GM18907 (cell line): Measurements from ENCODE around the gene SLC9A9.

ENCODE experiments used
- ATAC-seq: cut with Tn5 transposase; IDR thresholded peaks from one replicate; pipeline ENCODE4 v1.9.1; 2021; ENCODE audit warnings: mild to moderate bottlenecking, moderate library complexity; ENCODE audit not compliant: unreplicated experiment

The SLC9A9 gene

DNA sequence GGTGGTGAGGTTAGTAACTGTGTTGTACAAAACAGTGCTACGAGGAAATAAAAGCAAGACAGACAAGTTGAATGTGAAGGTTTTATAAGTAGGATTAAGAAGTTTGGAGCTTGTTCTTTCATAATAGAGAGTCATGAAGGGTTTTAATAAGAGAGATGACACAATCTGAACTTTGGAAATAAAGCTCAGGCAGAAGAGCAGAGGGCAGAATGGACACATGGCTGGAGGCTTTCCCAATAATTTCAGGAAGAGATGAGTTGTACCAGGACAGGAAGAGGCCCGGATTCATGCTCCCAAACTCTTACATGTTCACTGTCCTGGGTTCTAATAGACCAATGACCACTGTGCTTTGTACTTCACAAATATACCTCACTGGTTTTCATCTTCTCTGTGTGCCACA is 194.8 kb downstream of the SLC9A9 start:
- ATAC-seq = no peak

DNA sequence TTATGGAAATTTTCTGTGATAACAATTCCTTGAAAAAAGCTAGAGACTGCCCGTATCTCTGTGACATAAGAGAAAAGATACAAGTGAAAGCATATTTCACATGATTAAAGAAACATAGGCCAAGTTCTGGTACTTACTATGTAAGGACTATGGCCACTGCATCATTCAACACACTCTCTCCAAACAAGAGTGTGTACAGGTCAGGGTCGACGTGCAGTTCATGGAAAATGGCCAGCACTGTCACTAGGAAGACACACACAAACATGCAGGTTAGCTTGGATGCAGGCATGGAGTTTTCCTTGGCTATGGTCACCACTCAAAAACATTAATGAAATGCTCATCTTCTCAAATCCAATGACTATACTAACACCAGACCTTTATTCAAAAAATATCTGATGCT is 196.2 kb downstream of the SLC9A9 start:
- ATAC-seq = no peak

DNA sequence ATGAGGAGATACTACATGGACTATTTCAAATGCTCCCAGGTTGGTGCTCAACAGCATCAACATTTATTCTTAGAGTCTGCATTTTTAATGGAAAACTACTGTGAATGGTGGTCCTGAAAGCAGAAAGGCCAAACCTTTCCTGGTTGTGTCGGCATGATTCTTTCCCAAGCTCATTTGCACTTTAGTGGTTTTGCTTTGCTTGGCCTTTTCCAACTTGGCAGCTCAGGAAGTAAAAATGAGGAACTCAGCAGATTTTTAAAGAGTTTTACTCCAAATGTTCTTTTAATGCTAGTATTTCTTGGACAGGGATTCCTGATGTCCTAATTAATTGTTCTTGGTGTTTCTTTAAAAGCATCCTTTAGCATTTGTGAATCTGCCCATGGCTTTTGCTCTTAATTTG is 197.4 kb downstream of the SLC9A9 start:
- no peak for ATAC-seq

DNA sequence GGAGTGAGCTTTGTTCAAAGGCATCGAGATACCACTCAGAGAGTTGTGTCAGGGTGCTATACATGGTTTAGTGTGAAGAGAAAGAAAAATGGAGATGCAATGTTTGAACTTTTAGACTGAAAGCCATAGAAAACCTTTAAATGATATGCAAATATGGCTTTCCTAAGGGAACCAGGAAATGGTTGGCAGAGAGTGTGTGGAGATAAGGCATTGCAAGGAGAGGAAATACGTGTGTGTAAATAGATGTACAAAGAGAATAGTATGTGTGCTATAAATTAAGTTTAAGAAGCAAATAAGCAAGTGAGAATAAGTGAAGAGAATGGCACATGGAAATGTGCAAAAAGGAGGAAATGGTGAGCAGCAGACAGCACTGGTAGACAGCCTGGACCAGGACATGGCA is 198.1 kb downstream of the SLC9A9 start:
- ATAC-seq = no peak

DNA sequence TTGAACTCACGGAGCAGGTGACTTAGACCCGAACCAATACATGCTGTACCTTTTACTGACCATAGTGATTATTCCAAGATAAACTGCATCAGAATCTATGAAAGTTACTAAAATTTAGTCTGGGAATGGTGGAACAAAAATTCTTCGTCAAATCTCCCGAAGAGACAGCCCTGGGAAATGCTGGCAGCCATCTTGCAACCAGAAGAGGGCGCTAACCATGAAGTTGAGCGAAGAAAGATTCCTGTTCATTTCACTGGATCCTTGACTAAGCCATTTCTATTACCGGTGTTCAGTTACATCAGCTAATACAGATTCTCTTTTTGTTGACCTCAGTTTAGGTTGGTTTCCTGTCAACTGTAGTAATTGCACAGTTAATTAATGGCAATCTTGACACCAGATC is 199.6 kb downstream of the SLC9A9 start:
- ATAC-seq = no peak

DNA sequence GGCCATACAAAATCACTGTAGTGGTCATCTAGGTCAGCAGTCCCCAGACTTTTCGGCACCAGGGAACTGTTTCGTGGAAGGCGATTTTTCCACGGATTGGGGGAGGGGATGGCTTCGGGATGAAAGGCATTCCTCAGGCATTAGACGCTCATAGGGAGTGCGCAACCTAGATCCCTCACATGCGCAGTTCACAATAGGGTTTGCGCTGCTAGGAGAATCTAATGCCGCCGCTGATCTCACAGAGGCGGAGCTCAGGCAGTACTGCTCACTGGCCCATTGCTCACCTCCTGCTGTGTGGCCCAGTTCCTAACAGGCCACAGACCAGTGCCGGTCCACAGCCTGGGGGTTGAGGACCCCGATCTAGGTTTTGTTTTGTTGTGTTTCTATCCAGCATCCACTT is 200.1 kb downstream of the SLC9A9 start:
- no peak for ATAC-seq

DNA sequence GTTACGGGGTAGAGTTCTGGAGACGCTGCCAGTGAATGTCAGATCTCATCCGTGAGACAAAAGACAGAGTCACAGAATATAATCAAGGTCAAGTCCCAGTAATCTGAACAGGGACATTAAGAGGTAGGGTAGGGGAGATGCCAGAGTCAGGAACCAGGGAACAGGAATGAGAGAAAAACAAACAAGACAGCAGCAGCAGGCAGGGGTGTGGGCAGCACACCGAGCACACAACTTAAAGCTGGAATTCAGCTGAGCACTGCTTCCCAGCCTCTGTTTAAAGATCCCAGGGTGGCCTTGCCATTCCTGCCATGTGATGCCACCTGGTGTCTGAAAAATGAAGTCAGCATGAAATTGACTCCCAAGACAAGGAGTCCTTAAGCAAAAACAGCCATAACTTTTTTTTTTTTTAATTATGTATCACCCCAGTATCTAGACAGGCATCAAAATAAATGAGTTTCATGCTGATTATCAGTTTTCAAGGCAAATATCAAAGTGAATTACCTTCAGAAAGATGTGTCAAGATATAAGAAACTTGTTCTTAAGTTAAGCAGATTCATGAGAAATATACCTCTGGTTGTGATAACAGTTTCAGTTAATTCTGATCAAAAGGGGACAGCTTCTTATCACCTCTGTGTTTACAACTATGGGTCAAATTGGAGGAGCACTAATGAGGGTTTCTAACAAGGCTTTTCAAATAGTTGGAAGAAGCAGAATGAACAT is 203.7 kb downstream of the SLC9A9 start:
- no peak for ATAC-seq

DNA sequence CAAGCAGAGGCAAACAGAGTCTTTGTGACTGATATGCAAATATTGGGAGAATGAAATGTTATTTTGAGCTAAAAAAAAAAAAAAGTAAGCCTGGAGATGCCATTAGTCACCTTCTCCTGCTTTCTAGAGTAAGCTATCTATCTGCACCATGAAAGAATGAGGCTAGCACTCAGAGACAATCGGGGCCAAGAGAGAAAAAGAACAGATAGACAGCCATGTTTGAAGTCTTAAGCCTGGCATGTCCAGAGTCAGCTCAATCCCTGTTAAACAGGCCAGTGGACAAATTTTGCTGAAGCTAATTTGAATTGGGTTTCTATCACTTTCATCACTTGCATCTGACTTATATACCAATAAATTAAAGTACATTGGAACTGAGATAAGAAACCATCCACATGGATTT is 204.4 kb downstream of the SLC9A9 start:
- ATAC-seq = no peak

DNA sequence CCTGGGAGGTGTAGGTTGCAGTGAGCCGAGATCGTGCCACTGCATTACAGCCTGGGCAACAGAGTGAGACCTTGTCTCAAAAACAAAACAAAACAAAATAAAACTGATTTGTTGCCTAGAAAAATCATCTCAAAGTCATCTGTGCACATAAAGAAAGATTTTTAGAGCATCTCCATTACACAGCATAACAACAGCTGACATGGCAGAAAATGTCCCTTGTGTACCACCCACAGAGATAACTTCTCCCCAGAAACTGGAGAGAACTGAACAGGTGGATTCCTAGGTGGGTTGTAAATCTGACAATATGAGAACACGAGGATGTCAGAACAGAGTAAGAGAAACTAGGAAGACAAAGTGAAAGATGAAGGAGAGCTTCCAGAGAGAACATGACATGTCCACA is 207.5 kb downstream of the SLC9A9 start:
- no peak for ATAC-seq

DNA sequence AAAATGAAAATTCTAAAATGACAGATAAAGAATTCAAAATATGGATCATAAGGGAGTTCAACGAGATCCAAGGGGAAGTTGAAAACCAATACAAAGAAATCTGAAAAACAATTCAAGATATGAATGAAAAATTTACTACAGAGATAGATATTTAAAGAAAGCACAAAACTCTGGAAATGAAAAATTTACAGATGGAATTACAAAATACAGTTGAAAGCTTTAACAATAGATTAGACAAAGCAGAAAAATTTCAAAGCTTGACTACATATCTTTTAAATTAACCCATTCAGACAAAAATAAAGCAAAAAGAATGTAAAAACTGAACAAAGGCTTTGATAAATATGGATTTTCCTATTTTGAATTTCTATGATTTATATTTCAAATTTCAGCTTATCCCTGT is 211.1 kb downstream of the SLC9A9 start:
- ATAC-seq = no peak

DNA sequence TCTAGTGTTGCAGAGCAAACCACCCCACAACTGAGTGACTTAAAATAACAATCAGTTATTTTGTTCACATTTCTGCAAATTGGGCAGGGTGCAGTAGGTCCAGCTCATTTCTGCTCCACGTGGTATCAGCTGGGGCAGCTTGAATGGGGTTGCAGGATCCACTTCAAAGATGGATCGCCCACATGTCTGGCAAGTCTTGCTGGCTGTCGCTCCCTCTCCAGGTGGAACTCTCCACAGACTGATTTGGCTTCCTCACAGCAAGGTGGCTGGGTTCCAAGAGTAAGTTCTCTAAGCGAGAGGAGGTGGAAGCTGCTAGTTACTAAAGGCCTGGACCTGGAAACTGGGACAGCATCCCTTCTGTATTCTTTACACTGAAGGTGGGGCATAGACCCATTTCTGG is 213.3 kb downstream of the SLC9A9 start:
- ATAC-seq = no peak

DNA sequence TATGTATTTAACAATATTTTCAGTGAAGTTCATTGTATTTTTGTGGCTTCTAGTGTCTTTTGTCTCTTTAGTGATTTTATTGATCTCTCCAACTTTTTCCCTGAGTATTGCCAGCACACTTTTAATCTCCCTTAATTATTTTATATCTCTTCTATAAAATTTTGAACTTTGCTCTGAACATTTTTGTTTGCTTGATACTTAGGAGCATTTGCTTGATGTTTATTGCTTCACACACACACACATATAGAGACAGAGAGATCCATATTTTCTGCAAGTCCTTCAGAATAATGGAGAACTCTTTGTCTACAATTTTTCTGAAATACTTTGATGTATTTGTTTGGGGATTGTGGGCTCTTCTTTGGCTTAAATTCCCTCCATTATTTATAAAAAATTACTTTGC is 213.8 kb downstream of the SLC9A9 start:
- ATAC-seq = no peak

DNA sequence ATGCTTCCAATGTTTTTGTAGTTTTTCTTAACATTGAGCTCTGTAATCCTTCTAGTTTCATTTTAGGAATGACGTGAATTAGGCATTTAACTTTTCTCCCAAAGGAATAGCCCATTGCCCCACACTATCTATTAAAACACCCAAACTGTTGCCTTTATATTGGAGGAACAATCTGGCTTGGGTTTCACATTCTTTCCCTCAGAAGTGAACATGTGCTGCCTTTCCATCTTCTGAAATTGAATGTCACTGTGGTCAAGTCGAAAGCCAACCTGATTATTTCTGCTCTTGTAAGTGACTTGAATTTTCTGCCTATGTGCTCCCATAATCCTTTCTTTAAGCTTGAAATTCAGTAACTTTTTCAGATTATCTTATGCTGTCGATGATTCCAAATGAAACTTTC is 214.5 kb downstream of the SLC9A9 start:
- no peak for ATAC-seq

DNA sequence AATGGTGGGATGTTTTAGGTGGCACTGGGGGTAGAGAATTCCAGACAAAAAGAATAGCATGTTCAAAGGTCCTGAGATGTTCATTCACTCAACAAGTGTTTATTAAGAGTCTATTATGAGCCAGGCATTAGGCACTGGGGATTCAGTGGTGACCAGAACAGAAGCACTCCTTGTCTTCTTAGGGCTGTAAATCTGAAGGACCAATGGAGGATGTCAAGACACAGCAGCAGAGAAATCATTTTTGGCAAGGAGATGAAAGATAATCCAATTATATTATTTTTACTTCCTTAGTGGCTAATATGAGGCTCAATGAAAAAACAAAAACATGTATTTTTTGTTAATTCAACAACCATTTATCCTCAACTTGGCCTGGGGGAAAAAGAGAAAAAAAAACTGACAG is 218.5 kb downstream of the SLC9A9 start:
- ATAC-seq = no peak

DNA sequence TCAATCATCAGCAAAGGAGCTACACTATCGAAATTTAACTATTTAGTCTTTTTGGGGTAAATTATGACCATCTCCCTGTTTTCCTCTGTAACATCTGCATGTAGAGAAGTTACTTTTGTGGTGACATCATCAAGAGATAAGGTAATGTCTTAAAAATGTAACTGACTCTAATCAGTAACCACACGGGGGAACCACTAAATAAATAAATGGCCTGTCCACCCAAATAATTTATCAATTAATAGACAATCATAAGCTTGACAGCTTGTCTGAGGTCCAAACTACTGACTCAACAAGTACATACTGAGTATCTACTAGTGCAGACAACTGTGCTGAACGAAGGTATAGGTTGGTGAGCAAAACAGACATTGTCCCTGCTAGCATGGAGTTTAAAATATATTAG is 219.3 kb downstream of the SLC9A9 start:
- no peak for ATAC-seq

DNA sequence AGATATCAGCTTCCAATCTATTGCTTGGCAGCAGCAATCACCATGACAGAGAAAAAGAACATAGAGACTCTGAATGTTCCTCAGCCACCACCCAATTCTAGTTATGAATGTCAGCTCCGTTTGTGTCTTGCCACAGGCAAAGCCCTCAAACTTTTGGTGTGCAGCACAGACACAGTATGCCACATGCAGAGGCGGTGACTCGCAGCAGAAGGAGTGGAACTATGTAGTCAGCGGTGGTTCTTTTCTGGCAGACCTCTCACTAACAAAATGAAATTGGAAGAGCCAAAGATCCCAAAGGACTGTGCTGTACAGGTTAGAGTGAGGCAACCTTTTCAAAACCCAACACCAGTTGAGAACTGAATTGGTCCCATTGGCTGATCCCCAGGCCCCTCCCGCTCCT is 220.9 kb downstream of the SLC9A9 start:
- ATAC-seq = no peak

DNA sequence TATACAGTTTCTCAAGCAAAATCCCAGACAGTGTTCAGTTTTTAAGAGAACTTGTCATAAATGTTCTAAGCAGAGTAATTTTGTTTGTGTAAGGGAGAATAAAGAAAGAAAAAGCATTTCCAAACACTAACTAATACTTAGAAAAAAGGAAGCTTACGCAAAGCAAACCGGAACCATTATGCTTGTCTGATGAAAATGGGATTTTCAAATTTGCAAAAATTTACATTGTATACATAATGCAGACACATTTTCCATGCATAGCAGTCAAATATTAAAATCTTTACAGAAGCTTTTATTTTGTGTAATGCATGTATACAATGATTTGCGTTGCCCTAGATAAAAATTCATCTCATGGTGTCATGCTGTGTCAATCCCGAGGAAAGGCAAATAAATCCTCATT is 229.0 kb downstream of the SLC9A9 start:
- no peak for ATAC-seq

DNA sequence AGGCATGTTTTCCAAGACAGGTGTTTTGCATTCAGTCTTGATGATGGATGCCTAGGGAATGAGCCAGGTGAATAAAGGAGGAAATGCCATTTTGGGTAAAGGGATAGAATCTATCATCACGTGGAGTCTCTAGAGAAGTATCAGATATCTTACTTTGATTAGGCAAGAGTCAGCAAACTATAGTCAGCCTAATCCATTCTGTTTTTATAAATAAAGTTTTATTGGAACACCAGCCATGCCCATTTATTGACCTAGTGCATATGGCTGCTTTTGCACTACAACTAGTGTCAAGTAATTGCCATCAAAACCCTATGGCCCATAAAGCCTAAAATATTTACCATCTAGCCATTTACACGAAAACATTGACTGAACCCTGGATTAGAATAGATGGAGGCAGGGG is 231.2 kb downstream of the SLC9A9 start:
- no peak for ATAC-seq

DNA sequence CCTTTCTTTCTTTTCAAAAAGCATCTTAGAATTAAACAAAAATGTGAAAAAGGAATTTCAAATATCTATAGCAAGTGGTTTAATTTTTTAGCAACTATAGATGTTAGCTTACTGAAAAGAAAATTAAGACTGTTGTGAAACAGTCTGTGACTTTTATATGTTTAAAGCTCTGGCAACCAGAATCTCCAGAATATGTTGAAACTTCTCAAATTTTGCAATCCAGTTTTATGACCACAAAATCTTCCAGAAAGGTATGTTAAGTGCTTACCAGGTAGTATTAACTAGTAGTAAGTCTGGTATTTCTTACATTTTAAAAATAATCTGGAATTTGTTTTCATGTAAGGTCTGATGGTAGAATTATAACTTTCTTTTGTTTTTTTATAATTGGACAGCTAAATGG is 235.0 kb downstream of the SLC9A9 start:
- ATAC-seq = no peak

DNA sequence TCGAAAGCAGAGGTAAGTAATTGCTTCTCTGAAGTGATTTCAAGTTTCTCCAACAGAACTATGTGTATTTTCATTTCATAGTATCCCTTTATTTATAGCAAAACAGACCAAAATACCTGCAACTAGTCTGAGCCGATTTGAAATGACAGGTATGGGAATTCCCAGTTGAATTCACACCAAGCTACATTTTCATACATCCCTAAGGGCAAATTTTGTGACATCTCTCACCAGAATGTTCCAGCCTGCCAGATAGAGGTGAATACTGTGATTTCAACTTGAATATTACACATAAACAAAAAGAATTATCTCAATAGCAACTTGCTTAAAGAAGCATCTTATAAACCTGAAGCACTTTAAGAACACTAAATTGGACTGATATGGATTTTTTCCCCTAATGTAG is 235.7 kb downstream of the SLC9A9 start:
- ATAC-seq = no peak

DNA sequence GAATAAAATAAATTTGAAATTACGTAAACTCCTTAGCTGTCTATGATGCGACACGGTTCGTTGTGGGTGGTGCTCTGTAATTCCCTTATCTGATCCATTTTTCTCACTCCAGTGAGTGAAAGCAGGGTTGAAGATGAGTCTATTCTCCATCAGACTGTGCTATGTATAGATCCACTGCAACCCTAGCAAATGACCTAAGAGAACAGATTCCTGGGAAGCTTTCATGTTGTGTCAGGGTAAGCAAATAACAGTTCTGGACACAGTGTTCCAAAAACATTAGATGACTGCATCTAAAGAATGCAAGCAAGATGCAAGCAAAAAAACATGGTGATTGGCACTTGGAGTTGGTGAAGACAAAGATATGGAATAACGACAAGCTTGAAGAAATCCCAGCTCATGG is 239.3 kb downstream of the SLC9A9 start:
- ATAC-seq = no peak

DNA sequence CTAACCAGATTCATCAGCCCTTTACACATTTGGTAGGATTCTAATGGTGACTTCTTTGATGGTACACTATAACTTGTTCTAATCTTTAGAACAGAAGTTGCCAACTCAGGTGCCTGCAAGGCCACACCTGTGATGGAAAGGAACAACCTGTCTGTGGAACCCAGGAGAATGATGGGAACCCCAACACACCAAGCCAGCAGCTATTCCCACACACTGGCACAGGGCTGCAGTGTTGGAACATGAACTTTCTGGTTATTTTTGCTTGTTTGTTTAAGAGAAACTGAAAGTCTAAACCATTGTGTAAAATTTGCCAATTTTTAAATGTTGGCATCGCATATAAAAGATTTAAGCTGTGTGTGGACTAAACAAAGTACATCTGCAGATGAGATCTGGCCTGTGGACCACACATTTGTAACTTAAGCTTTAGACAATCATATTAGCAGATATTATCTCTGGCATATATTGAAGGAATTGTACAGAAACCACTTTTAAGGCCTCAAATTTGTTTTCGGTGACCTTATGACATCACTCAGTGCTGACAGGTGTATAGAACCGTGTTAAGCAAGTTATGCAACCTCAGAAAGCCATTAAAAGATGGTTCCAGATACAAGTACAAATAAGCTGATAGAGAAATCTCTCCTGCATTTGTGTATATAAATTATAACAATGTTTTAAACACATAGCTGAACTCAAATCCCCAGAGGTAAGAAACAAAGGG is 242.9 kb downstream of the SLC9A9 start:
- no peak for ATAC-seq
